K562 (cell line): ENCODE results near the gene MYOC.

Source experiments
- EZH2 ChIP-seq: IDR thresholded peaks from 2 replicates; pipeline ENCODE4 v1.6.1; 2012; ENCODE audit warnings: low read depth, mild to moderate bottlenecking, inconsistent platforms, low read length, borderline replicate concordance
- FOXP1 ChIP-seq: sonication (generic); formaldehyde crosslinking; IDR thresholded peaks from 2 replicates; pipeline ENCODE4 v1.8.0; 2022; ENCODE audit warnings: mild to moderate bottlenecking, missing genetic modification reagents
- GATA2 ChIP-seq: sonication (generic); formaldehyde crosslinking; IDR thresholded peaks from 2 replicates; pipeline ENCODE4 v1.4.0; 2020; ENCODE audit warnings: mild to moderate bottlenecking, missing genetic modification reagents
- HIVEP1 ChIP-seq: fragments of 250-450 bp; sonication (Bioruptor Pico); IDR thresholded peaks from 2 replicates; pipeline ENCODE4 v1.4.0; 2020; ENCODE audit warnings: mild to moderate bottlenecking
- JUN ChIP-seq, 2 experiments: sonication (generic) in 1 of 2; formaldehyde crosslinking in 1 of 2; IDR thresholded peaks; 2 replicates each; pipeline versions ENCODE4 v1.6.1 to v1.8.0; 2012 to 2022; ENCODE audit warnings: borderline replicate concordance in 2 of 2, mild to moderate bottlenecking in 2 of 2, improper control_type of control experiment in 1 of 2, low read depth in 1 of 2, low read length in 1 of 2, missing genetic modification reagents in 1 of 2
- PHF8 ChIP-seq: fragments of 200-600 bp; sonication (generic); IDR thresholded peaks from 2 replicates; pipeline ENCODE4 v1.6.1; 2012; ENCODE audit warnings: mixed run types, mild to moderate bottlenecking, inconsistent platforms, low read length, moderate library complexity, borderline replicate concordance
- PRPF4 ChIP-seq: fragments of 200-400 bp; formaldehyde crosslinking; IDR thresholded peaks from one replicate; pipeline ENCODE4 v1.6.1; 2017; ENCODE audit warnings: low read length, low read depth, mild to moderate bottlenecking; ENCODE audit not compliant: insufficient read depth, poor library complexity, severe bottlenecking
- SPI1 ChIP-seq: IDR thresholded peaks from 2 replicates; pipeline ENCODE4 v1.6.1; 2011; ENCODE audit warnings: low read depth, low read length, control low read depth, borderline replicate concordance
- STAG1 ChIP-seq: sonication (generic); formaldehyde crosslinking; IDR thresholded peaks from 2 replicates; pipeline ENCODE4 v1.5.0; 2020; ENCODE audit warnings: missing genetic modification reagents, borderline replicate concordance
- THRA ChIP-seq: fragments of 450-650 bp; IDR thresholded peaks from 2 replicates; pipeline ENCODE4 v1.6.1; 2017; ENCODE audit warnings: mild to moderate bottlenecking, moderate library complexity
- ZBTB26 ChIP-seq: fragments of 450-650 bp; formaldehyde crosslinking; IDR thresholded peaks from 2 replicates; pipeline ENCODE4 v1.4.0; 2022; ENCODE audit warnings: missing genetic modification characterization
- ZBTB7A ChIP-seq: IDR thresholded peaks from 2 replicates; pipeline ENCODE4 v1.6.1; 2011; ENCODE audit warnings: low read depth, mild to moderate bottlenecking, low read length, moderate library complexity, borderline replicate concordance; ENCODE audit not compliant: control insufficient read depth
- TF ChIP-seq, protein P1 (sequence below), 3 experiments: IDR thresholded peaks in 2 of 3; conservative IDR thresholded peaks in 1 of 3; 2 replicates each; pipeline ENCODE4 v1.5.1; 2011 to 2012; ENCODE audit warnings: low read length in 3 of 3, mild to moderate bottlenecking in 3 of 3, control low read depth in 2 of 3, improper control_type of control experiment in 1 of 3, inconsistent platforms in 1 of 3, low read depth in 1 of 3, mixed read lengths in 1 of 3, moderate library complexity in 1 of 3; ENCODE audit not compliant: insufficient read depth in 2 of 3

- TF ChIP-seq THRA: no peak
- TF ChIP-seq, protein P1, sequence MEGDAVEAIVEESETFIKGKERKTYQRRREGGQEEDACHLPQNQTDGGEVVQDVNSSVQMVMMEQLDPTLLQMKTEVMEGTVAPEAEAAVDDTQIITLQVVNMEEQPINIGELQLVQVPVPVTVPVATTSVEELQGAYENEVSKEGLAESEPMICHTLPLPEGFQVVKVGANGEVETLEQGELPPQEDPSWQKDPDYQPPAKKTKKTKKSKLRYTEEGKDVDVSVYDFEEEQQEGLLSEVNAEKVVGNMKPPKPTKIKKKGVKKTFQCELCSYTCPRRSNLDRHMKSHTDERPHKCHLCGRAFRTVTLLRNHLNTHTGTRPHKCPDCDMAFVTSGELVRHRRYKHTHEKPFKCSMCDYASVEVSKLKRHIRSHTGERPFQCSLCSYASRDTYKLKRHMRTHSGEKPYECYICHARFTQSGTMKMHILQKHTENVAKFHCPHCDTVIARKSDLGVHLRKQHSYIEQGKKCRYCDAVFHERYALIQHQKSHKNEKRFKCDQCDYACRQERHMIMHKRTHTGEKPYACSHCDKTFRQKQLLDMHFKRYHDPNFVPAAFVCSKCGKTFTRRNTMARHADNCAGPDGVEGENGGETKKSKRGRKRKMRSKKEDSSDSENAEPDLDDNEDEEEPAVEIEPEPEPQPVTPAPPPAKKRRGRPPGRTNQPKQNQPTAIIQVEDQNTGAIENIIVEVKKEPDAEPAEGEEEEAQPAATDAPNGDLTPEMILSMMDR (IDR thresholded peaks at IDR 0.05 in 2 of 3, conservative IDR thresholded peaks at IDR 0.05 in 1 of 3; ENCODE audit: insufficient read depth in 2 of 3, low read depth in 1 of 3, low read length in 3 of 3): no peak
- no peak for TF ChIP-seq PRPF4
- TF ChIP-seq SPI1: no peak
- TF ChIP-seq EZH2: no peak
- no peak for TF ChIP-seq ZBTB7A
- TF ChIP-seq GATA2 (CRISPR knock-in tag): no peak
- TF ChIP-seq JUN (IDR thresholded peaks at IDR 0.05; ENCODE audit: borderline replicate concordance, low read depth, low read length): no peak
- TF ChIP-seq JUN (CRISPR knock-in tag; IDR thresholded peaks at IDR 0.05; ENCODE audit: borderline replicate concordance): no peak
- TF ChIP-seq STAG1 (CRISPR knock-in tag): no peak
- no peak for TF ChIP-seq HIVEP1 (CRISPR knock-in tag)
- TF ChIP-seq ZBTB26 (CRISPR knock-in tag): no peak
- no peak for TF ChIP-seq FOXP1 (CRISPR knock-in tag)
- no peak for TF ChIP-seq PHF8
Observed at GRCh38 chr1:171636141-171636540, 16.3 kb downstream of the MYOC start.
